ENCODE measurements around the gene MLLT11.

DNA sequence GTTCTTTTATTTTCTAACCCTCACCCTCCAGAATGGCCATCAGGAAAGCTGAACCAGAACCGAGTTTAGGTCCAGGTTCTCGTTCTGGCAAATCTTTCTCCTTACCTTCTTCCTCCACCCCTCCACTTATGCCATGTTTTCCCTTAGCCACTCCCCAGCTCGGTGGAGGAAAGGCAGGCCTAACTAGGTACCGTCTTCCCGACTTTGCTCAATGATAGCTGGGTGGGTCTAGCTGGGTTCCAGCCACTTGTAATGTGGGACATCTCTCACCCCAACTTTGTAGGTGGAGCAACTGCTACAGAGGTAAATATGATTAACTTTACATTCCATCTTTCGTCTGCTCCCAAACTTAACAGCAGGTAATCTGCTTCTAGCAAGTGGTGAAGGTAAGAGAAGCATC is 23.2 kb upstream of the MLLT11 start:
- TF ChIP-seq, protein P1, sequence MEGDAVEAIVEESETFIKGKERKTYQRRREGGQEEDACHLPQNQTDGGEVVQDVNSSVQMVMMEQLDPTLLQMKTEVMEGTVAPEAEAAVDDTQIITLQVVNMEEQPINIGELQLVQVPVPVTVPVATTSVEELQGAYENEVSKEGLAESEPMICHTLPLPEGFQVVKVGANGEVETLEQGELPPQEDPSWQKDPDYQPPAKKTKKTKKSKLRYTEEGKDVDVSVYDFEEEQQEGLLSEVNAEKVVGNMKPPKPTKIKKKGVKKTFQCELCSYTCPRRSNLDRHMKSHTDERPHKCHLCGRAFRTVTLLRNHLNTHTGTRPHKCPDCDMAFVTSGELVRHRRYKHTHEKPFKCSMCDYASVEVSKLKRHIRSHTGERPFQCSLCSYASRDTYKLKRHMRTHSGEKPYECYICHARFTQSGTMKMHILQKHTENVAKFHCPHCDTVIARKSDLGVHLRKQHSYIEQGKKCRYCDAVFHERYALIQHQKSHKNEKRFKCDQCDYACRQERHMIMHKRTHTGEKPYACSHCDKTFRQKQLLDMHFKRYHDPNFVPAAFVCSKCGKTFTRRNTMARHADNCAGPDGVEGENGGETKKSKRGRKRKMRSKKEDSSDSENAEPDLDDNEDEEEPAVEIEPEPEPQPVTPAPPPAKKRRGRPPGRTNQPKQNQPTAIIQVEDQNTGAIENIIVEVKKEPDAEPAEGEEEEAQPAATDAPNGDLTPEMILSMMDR (IDR thresholded peaks at IDR 0.05), result no peak
- TF ChIP-seq POLR2A (IDR thresholded peaks at IDR 0.05), result no peak

All from heart left ventricle (tissue), 13 donors.